Non-pigmented ciliary epithelial cell (primary cell): Measurements from ENCODE around the gene PHLDB1.
A peak's percentile ranks its signal among the peaks of the same experiment; 100 is the strongest.
"Not testable (repeated sequence)": the region's sequence is repeated elsewhere in the genome, so short reads cannot be mapped to it uniquely, and the experiment has no call there.

Experiments used
- DNase-seq: peaks from one replicate; pipeline ENCODE4 v3.0.0-alpha.2; 2010; ENCODE audit warnings: low read depth

PHLDB1 gene

GRCh38 chr11:118659314-118659952, 52.0 kb downstream of the PHLDB1 start:
- peak; percentile 32 for DNase-seq

- DNase-seq, result no peak
Observed at GRCh38 chr11:118659953-118660680, 52.7 kb downstream of the PHLDB1 start.

GRCh38 chr11:118660681-118661424, 53.4 kb downstream of the PHLDB1 start:
- no peak for DNase-seq

GRCh38 chr11:118661425-118662301, 54.2 kb downstream of the PHLDB1 start:
- no peak for DNase-seq

- DNase-seq, result no peak
Observed at GRCh38 chr11:118662401-118663271, 55.2 kb downstream of the PHLDB1 start.

GRCh38 chr11:118663381-118663780, 56.0 kb downstream of the PHLDB1 start:
- DNase-seq, result no peak

GRCh38 chr11:118663902-118664301, 56.5 kb downstream of the PHLDB1 start:
- no peak for DNase-seq

- DNase-seq, result no peak
Observed at GRCh38 chr11:118666371-118666770, 59.0 kb downstream of the PHLDB1 start.

GRCh38 chr11:118670063-118670462, 62.6 kb downstream of the PHLDB1 start:
- no peak for DNase-seq

- no peak for DNase-seq
Observed at GRCh38 chr11:118671254-118671653, 63.8 kb downstream of the PHLDB1 start.

GRCh38 chr11:118672846-118673245, 65.4 kb downstream of the PHLDB1 start:
- no peak for DNase-seq

GRCh38 chr11:118673361-118674081, 66.1 kb downstream of the PHLDB1 start:
- DNase-seq, result no peak

GRCh38 chr11:118674082-118674435, 66.6 kb downstream of the PHLDB1 start:
- no peak for DNase-seq

- DNase-seq, result no peak
Observed at GRCh38 chr11:118677977-118678376, 70.6 kb downstream of the PHLDB1 start.

GRCh38 chr11:118678908-118679307, 71.5 kb downstream of the PHLDB1 start:
- DNase-seq, result not testable (repeated sequence)

GRCh38 chr11:118679483-118679882, 72.1 kb downstream of the PHLDB1 start, which contains the start of gene TREH:
Gene TREH (minus strand): TSS chr11:118679650. CDS start chr11:118679627, 23 bp downstream.
- DNase-seq, result no peak

GRCh38 chr11:118682372-118682771, 75.0 kb downstream of the PHLDB1 start:
- DNase-seq, result no peak

- not testable (repeated sequence) for DNase-seq
Observed at GRCh38 chr11:118682939-118683338, 75.5 kb downstream of the PHLDB1 start.

- no peak for DNase-seq
Observed at GRCh38 chr11:118684187-118684586, 76.8 kb downstream of the PHLDB1 start.

GRCh38 chr11:118687906-118688305, 80.5 kb downstream of the PHLDB1 start:
- no peak for DNase-seq
